Smooth muscle cell of the umbilical artery (primary cell): Measurements from ENCODE around the gene BDNF. TPM values are rescaled to one million over a fixed set of nuclear protein-coding genes. Genes with fewer than 3 reads are reported as not detected.

Experiments used
- total RNA-seq: library from RNA; depleted of rRNA; stranded (reverse); fragments of >200 nt; gene quantifications from 2 replicates; pipeline ENCODE4 v1.2.3, GENCODE V29; 2014

BDNF gene
- 26.4 and 38.7 TPM in 2 replicates for total RNA-seq

DNA sequence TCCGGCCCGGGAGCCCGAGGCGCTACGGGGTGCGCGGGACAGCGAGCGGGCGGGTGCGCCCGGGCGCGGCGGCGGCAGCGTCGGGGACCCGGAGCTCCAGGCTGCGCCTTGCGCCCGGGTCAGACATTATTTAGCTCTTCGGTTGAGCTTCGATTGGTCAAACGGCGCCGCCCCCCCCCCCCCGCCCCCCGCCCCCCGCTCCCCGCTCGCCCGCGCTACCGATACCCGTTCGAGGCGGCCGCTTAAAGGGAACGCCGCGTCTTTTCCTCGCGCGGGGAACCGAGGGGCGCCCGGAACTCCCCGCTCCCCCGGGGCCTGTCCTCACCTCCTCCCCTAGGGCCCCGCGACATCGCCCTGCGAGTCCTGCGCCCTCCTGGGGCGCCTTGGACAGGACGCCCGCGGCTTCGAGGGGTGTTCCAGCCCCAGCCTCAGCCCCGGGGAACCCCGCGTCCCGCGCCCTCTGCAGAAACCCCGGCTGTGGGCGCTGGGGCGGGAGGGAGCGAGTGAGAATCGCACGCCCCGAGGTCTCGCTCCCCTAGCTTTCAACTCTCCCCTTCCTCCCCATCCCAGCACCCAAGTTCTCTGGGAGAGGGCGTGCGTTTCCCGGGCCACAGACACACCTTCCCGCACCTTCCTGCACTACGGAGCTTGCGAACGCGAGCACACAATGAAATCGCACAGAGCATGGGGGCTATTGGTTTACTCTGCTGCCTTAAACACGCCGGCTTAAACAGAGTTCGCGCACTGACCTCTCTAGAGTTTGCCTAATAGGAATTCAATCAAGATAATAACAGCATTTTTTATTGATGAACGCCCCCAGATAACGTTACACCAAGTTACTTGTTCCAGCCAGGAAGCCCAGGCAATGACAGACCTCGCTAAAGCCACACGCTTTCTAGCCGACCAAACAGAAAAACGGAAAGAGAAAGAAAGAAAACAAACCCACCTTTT lies at the start of gene BDNF:
TSS of gene BDNF (minus strand) at position 105 of the 951 bp plus-strand sequence. CDS start 41,891 bp downstream, outside the sequence.

Other genes with a start within 250 kb of the BDNF start
- 21.0 and 25.2 TPM in 2 replicates for gene LGR4, start 227.7 kb downstream of the BDNF start, total RNA-seq
- gene LIN7C, start 193.7 kb downstream of the BDNF start, total RNA-seq: 57.8 and 57.9 TPM in 2 replicates